B cell (primary cell): ENCODE data around the gene SHB. TPM values are rescaled to one million over a fixed set of nuclear protein-coding genes. Genes with fewer than 3 reads are reported as not detected.

Experiments
- ATAC-seq: fragments of 200-7000 bp; cut with Tn5 transposase; one replicate; pipeline ENCODE4 v1.10.0; 2021; ENCODE audit warnings: low read depth, mild to moderate bottlenecking, moderate number of reproducible peaks, moderate library complexity
- CTCF ChIA-PET: fragments of 350-600 bp; sonication (Branson Sonifier 250); formaldehyde crosslinking; loops from one replicate; lab custom pipeline; 2021; ENCODE audit warnings: antibody characterized with exemption, inconsistent platforms; lab: Charles Lee
- POLR2A ChIA-PET: fragments of 350-600 bp; sonication (Branson Sonifier 250); formaldehyde crosslinking; loops from one replicate; lab custom pipeline; 2021; ENCODE audit warnings: antibody characterized with exemption; lab: Charles Lee
- DNase-seq: peaks from one replicate; pipeline ENCODE4 v3.0.0; 2013
- H2AFZ ChIP-seq: 2 replicates; pipeline ENCODE4 v1.6.1; 2012; ENCODE audit warnings: mild to moderate bottlenecking, low read depth, low read length; ENCODE audit not compliant: insufficient read depth, poor library complexity, severe bottlenecking
- H3K27ac ChIP-seq, 2 donors: 1 replicate in 1 of 2; 2 replicates in 1 of 2; pipeline ENCODE4 v1.5.1; 2012 to 2013; ENCODE audit warnings: low read length in 2 of 2, mild to moderate bottlenecking in 2 of 2, moderate library complexity in 1 of 2
- H3K27me3 ChIP-seq, 4 experiments: fragments of 200-600 bp in 1 of 4; sonication (generic) in 1 of 4; replicated peaks in 1 of 4; 1 replicate in 2 of 4; 2 replicates in 2 of 4; pipeline versions ENCODE4 v1.6.1 to v1.7.0; 2013 to 2016; ENCODE audit warnings: low read length in 3 of 4, mild to moderate bottlenecking in 2 of 4, mixed read lengths in 1 of 4, moderate library complexity in 1 of 4; ENCODE audit not compliant: insufficient read depth in 4 of 4, control insufficient read depth in 3 of 4; ENCODE audit errors: control extremely low read depth in 1 of 4
- H3K36me3 ChIP-seq, 2 experiments: replicated peaks in 1 of 2; 1 replicate in 1 of 2; 2 replicates in 1 of 2; pipeline versions ENCODE4 v1.6.1 to v1.7.1; 2013; ENCODE audit warnings: low read length in 1 of 2; ENCODE audit not compliant: insufficient read depth in 2 of 2, control insufficient read depth in 1 of 2; ENCODE audit errors: control extremely low read depth in 1 of 2, extremely low read depth in 1 of 2
- H3K4me1 ChIP-seq, 2 donors: fragments of 200-600 bp in 1 of 2; sonication (generic) in 1 of 2; 1 replicate in 1 of 2; 2 replicates in 1 of 2; pipeline versions ENCODE4 v1.5.1 to v1.6.1; 2013 to 2017; ENCODE audit warnings: low read length in 2 of 2; ENCODE audit not compliant: control insufficient read depth in 2 of 2, insufficient read depth in 2 of 2
- H3K4me2 ChIP-seq: replicated peaks from 2 replicates; pipeline ENCODE3; 2012; ENCODE audit warnings: mild to moderate bottlenecking, low read depth, low read length; ENCODE audit not compliant: poor library complexity, severe bottlenecking
- H3K4me3 ChIP-seq, 5 experiments: fragments of 200-600 bp in 1 of 5; sonication (generic) in 1 of 5; 1 replicate in 3 of 5; 2 replicates in 2 of 5; pipeline versions ENCODE4 v1.5.1 to v1.7.0; 2011 to 2016; ENCODE audit warnings: low read length in 4 of 5, mild to moderate bottlenecking in 4 of 5, low read depth in 2 of 5, control low read depth in 1 of 5, moderate library complexity in 1 of 5; ENCODE audit not compliant: insufficient read depth in 1 of 5; ENCODE audit errors: control extremely low read depth in 1 of 5, extremely low read depth in 1 of 5
- H3K79me2 ChIP-seq: fragments of 200-600 bp; sonication (generic); one replicate; pipeline ENCODE4 v1.6.0; 2016; ENCODE audit warnings: low read length; ENCODE audit not compliant: control insufficient read depth, insufficient read depth
- H3K9ac ChIP-seq: fragments of 200-600 bp; sonication (generic); 2 replicates; pipeline ENCODE4 v1.6.1; 2017; ENCODE audit warnings: mild to moderate bottlenecking, low read length, moderate library complexity
- H3K9me3 ChIP-seq, 3 donors: one replicate each; pipeline versions ENCODE4 v1.6.1 to v1.7.1; 2013; ENCODE audit warnings: low read length in 2 of 3; ENCODE audit not compliant: control insufficient read depth in 2 of 3, insufficient read depth in 1 of 3; ENCODE audit errors: control extremely low read depth in 1 of 3
- H4K20me1 ChIP-seq: 2 replicates; pipeline ENCODE4 v1.6.0; 2012; ENCODE audit warnings: mild to moderate bottlenecking, low read length; ENCODE audit not compliant: insufficient read depth, control insufficient read depth, poor library complexity, severe bottlenecking
- H3K27ac Mint-ChIP-seq: one replicate; pipeline ENCODE4 v1.8.0; 2021; ENCODE audit warnings: mixed read lengths
- H3K27me3 Mint-ChIP-seq: one replicate; pipeline ENCODE4 v1.8.0; 2021; ENCODE audit warnings: mixed read lengths
- H3K4me1 Mint-ChIP-seq: one replicate; pipeline ENCODE4 v1.8.0; 2021; ENCODE audit warnings: mixed read lengths
- H3K4me3 Mint-ChIP-seq: one replicate; pipeline ENCODE4 v1.8.0; 2021; ENCODE audit warnings: mixed read lengths
- H3K9me3 Mint-ChIP-seq: one replicate; pipeline ENCODE4 v1.8.0; 2022; ENCODE audit warnings: mixed read lengths; ENCODE audit not compliant: insufficient read depth
- EZH2 ChIP-seq: IDR thresholded peaks from 2 replicates; pipeline ENCODE4 v1.6.1; 2012; ENCODE audit warnings: borderline replicate concordance, low read depth, mild to moderate bottlenecking, moderate library complexity, low read length; ENCODE audit not compliant: insufficient read depth, poor library complexity, severe bottlenecking
- WGBS: methylation state at CpG from one replicate; pipeline ENCODE4 v1.1.5; 2013; ENCODE audit warnings: missing lambda C conversion rate; ENCODE audit not compliant: insufficient coverage; 5-methylcytosine and 5-hydroxymethylcytosine counted together
- intact Hi-C: fragments of 100-400 bp; cut with micrococcal nuclease; formaldehyde crosslinking; loops from one replicate; pipeline ENCODE4 v1.10.0; 2022
- polyA plus RNA-seq: library from polyadenylated mRNA; depleted of rRNA; stranded (reverse); fragments of >200 nt; gene quantifications from 2 replicates; pipeline ENCODE4 v1.2.3, GENCODE V29; 2012
- total RNA-seq, 2 donors: library from RNA; stranded (reverse); fragments of 120-200 nt in 1 of 2; gene quantifications; 1 replicate in 1 of 2; 2 replicates in 1 of 2; pipeline versions ENCODE4 v1.2.3 to v1.2.4, GENCODE V29; 2013 to 2022
- TF ChIP-seq, protein P1 (sequence below): fragments of 200-600 bp; IDR thresholded peaks from one replicate; pipeline ENCODE4 v1.8.0; 2022; ENCODE audit warnings: antibody characterized with exemption, mild to moderate bottlenecking

The SHB gene
- total and polyA plus RNA-seq, 2 donors (not counting 1 experiment from before 2014, with no cell fraction given) = 0.06 to 1.9 TPM

DNA sequence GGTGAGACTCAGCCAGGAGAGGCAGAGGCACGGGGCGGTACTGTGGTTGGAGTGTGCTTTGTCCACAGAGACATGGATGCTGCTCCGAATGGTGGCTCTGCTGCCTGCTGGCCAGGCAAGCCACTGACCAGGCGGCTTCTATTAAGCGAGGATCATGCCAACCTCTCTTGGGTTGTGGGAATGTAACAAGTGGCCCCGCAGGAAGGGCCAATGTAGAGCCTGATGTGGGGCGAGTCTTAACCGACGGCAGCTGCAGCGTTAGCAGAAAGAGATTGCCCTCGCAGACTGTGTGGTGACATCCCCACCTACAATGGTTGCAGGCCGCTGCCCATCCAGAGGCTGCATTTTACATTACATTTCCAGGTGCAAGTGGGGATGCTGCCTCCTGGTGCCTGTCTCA, 118.5 kb downstream of the SHB start:
- peaks cover 0 to 4% (median 0%) of the 10 kb centered on the region in 3 donors for H3K9me3 ChIP-seq
- no peak for TF ChIP-seq EZH2
- TF ChIP-seq, protein P1, sequence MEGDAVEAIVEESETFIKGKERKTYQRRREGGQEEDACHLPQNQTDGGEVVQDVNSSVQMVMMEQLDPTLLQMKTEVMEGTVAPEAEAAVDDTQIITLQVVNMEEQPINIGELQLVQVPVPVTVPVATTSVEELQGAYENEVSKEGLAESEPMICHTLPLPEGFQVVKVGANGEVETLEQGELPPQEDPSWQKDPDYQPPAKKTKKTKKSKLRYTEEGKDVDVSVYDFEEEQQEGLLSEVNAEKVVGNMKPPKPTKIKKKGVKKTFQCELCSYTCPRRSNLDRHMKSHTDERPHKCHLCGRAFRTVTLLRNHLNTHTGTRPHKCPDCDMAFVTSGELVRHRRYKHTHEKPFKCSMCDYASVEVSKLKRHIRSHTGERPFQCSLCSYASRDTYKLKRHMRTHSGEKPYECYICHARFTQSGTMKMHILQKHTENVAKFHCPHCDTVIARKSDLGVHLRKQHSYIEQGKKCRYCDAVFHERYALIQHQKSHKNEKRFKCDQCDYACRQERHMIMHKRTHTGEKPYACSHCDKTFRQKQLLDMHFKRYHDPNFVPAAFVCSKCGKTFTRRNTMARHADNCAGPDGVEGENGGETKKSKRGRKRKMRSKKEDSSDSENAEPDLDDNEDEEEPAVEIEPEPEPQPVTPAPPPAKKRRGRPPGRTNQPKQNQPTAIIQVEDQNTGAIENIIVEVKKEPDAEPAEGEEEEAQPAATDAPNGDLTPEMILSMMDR = no peak
- H4K20me1 ChIP-seq = no peaks in the 10 kb centered on the region
- ChIA-PET CTCF (no interaction called here), POLR2A (no interaction called here)
- Mint-ChIP-seq H3K27me3 (peaks cover 5% of the 10 kb centered on the region), H3K4me1 (peaks cover 11% of the 10 kb centered on the region), H3K9me3 (no peaks in the 10 kb centered on the region), H3K4me3 (no peak overlapping the region), H3K27ac (no peak overlapping the region)
- H3K27ac ChIP-seq = no peak overlapping the region
- no peaks in the 10 kb centered on the region for H3K27me3 ChIP-seq
- WGBS = 100% methylated on average over 9 of the region's 12 CpGs
- no peak overlapping the region for H3K9ac ChIP-seq
- H2AFZ ChIP-seq = no peak overlapping the region
- no peak overlapping the region for H3K4me2 ChIP-seq
- H3K36me3 ChIP-seq = no peaks in the 10 kb centered on the region
- no peak for ATAC-seq
- DNase-seq = no peak
- no peaks in the 10 kb centered on the region for H3K4me1 ChIP-seq
- no peaks in the 10 kb centered on the region for H3K79me2 ChIP-seq
- intact Hi-C loops = no loop called here
- H3K4me3 ChIP-seq = no peak overlapping the region

DNA sequence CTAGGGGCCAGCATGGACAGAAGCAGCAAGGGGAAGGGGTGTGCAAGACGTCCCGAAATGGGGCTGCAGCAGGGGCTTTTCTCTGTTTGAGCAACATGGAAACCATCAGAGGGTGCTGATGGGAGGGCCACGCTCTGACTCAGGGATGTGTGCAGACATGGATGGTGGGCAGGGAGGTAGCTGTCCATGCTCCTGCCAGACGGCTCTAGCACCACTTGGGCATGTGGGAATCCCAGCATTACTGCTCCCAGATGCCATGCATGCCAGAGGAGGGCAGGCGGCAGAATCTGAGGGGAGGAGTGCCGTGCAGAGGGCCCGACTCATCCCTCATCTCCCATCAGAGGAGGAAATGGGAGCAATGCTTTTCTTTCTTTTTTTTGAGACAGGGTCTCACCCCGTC, 119.5 kb downstream of the SHB start:
- ChIA-PET POLR2A (no interaction called here), CTCF (interaction anchor here (0.7 kb wide), 1 partner anchor 121 kb away, joined by 3 read pairs; no protein-coding TSS in a partner anchor)
- no peaks in the 10 kb centered on the region for H3K4me1 ChIP-seq
- H3K4me3 Mint-ChIP-seq = no peak overlapping the region
- no peaks in the 10 kb centered on the region for H3K79me2 ChIP-seq
- peaks cover 11% of the 10 kb centered on the region for H3K4me1 Mint-ChIP-seq
- H3K4me2 ChIP-seq = no peak overlapping the region
- H4K20me1 ChIP-seq = no peaks in the 10 kb centered on the region
- H2AFZ ChIP-seq = no peak overlapping the region
- H3K27ac ChIP-seq = no peak overlapping the region
- WGBS = 76% methylated on average over 5 of the region's 8 CpGs
- no peaks in the 10 kb centered on the region for H3K36me3 ChIP-seq
- ATAC-seq = no peak
- no peak for TF ChIP-seq EZH2
- TF ChIP-seq, protein P1 = no peak
- no peak overlapping the region for H3K4me3 ChIP-seq
- no peak overlapping the region for H3K27ac Mint-ChIP-seq
- peaks cover 0 to 4% (median 0%) of the 10 kb centered on the region in 3 donors for H3K9me3 ChIP-seq
- H3K9ac ChIP-seq = no peak overlapping the region
- H3K27me3 Mint-ChIP-seq = peaks cover 5% of the 10 kb centered on the region
- no peaks in the 10 kb centered on the region for H3K9me3 Mint-ChIP-seq
- no peaks in the 10 kb centered on the region for H3K27me3 ChIP-seq
- intact Hi-C loops = no loop called here
- no peak for DNase-seq
